Activated CD8-positive, alpha-beta T cell treated with anti-CD3 and anti-CD28 coated beads for 36 hours (primary cell): ENCODE measurements around the gene STAU1. TPM values are rescaled to one million over a fixed set of nuclear protein-coding genes. Genes with fewer than 3 reads are reported as not detected.
"Not testable (repeated sequence)": the region's sequence is repeated elsewhere in the genome, so short reads cannot be mapped to it uniquely, and the experiment has no call there.

Experiments used
- ATAC-seq: fragments of 200-7000 bp; cut with Tn5 transposase; one replicate; pipeline ENCODE4 v1.10.0; 2021; ENCODE audit warnings: mild to moderate bottlenecking, moderate library complexity
- CTCF ChIA-PET: fragments of 350-600 bp; sonication (Branson Sonifier 250); formaldehyde crosslinking; loops from one replicate; lab custom pipeline; 2021; ENCODE audit warnings: antibody characterized with exemption; lab: Charles Lee
- POLR2A ChIA-PET: fragments of 350-600 bp; sonication (Branson Sonifier 250); formaldehyde crosslinking; loops from one replicate; lab custom pipeline; 2021; ENCODE audit warnings: antibody characterized with exemption; lab: Charles Lee
- DNase-seq: peaks from one replicate; pipeline ENCODE4 v3.0.0-alpha.2; 2020
- H3K27ac Mint-ChIP-seq: one replicate; pipeline ENCODE4 v1.8.0; 2021; ENCODE audit warnings: mild to moderate bottlenecking, mixed read lengths
- H3K27me3 Mint-ChIP-seq: one replicate; pipeline ENCODE4 v1.8.0; 2021; ENCODE audit warnings: mixed read lengths
- H3K36me3 Mint-ChIP-seq: one replicate; pipeline ENCODE4 v1.8.0; 2021; ENCODE audit warnings: low read depth, mixed read lengths
- H3K4me1 Mint-ChIP-seq: one replicate; pipeline ENCODE4 v1.8.0; 2021; ENCODE audit warnings: low read depth, mixed read lengths
- H3K4me3 Mint-ChIP-seq: one replicate; pipeline ENCODE4 v1.8.0; 2021; ENCODE audit warnings: mild to moderate bottlenecking, moderate library complexity, mixed read lengths
- H3K9me3 Mint-ChIP-seq: one replicate; pipeline ENCODE4 v1.8.0; 2021; ENCODE audit warnings: mixed read lengths
- CTCF ChIP-seq: fragments of 200-600 bp; IDR thresholded peaks from one replicate; pipeline ENCODE4 v1.8.0; 2022; ENCODE audit warnings: antibody characterized with exemption, mild to moderate bottlenecking
- intact Hi-C: fragments of 100-400 bp; cut with micrococcal nuclease; formaldehyde crosslinking; loops from one replicate; pipeline ENCODE4 v1.10.0; 2022
- total RNA-seq, 2 experiments: library from RNA; stranded (reverse); gene quantifications; one replicate each; pipeline ENCODE4 v1.2.3, GENCODE V29; 2021

STAU1 gene
- total RNA-seq, 2 experiments from 2014 or later, result 57.7 to 60.1 TPM

GRCh38 chr20:49169547-49169946 lies 18.6 kb downstream of the STAU1 start:
- peaks cover 68% of the 10 kb centered on the region for H3K4me1 Mint-ChIP-seq
- peak overlapping the region; percentile 44 for H3K27ac Mint-ChIP-seq

GRCh38 chr20:49168864-49169263 lies 19.3 kb downstream of the STAU1 start:
- H3K27ac Mint-ChIP-seq, result peak overlapping the region; percentile 23
- H3K36me3 Mint-ChIP-seq, result peaks cover 36% of the 10 kb centered on the region
- H3K4me1 Mint-ChIP-seq, result peaks cover 67% of the 10 kb centered on the region
- POLR2A ChIA-PET, result interaction anchor here (0.7 to 1.0 kb wide), 2 partner anchors 9 to 20 kb away, joined by 3 read pairs; no protein-coding TSS in a partner anchor
- CTCF ChIA-PET, result interaction anchor here (4.3 to 5.6 kb wide), 2 partner anchors 12 to 48 kb away, joined by 32 to 59 read pairs; partner anchors contain the start of gene DDX27
- H3K9me3 Mint-ChIP-seq, H3K4me3 Mint-ChIP-seq, intact Hi-C loops, H3K27me3 Mint-ChIP-seq, ATAC-seq, DNase-seq: not testable (repeated sequence)

More at GRCh38 chr20:49169547-49169946, 18.6 kb downstream of the STAU1 start:
- ChIA-PET CTCF (no interaction called here), POLR2A (no interaction called here)
- TF ChIP-seq CTCF, result no peak
- Mint-ChIP-seq H3K36me3 (peaks cover 38% of the 10 kb centered on the region), H3K4me3 (no peak overlapping the region), H3K9me3 (no peaks in the 10 kb centered on the region), H3K27me3 (no peaks in the 10 kb centered on the region)
- intact Hi-C loops, result no loop called here
- no peak for DNase-seq
- ATAC-seq, result no peak

GRCh38 chr20:49167811-49168507 lies 20.2 kb downstream of the STAU1 start:
- Mint-ChIP-seq H3K36me3 (peaks cover 33% of the 10 kb centered on the region), H3K4me1 (peaks cover 63% of the 10 kb centered on the region), H3K4me3 (peak overlapping the region; percentile 6), H3K27me3 (no peaks in the 10 kb centered on the region), H3K9me3 (no peaks in the 10 kb centered on the region), H3K27ac (peak overlapping the region; percentile 79)
- ChIA-PET CTCF (interaction anchor here (0.9 to 5.6 kb wide), 8 partner anchors 13 to 122 kb away, joined by 3 to 59 read pairs (median 4); partner anchors contain the start of genes CSE1L and DDX27), POLR2A (interaction anchor here (0.6 to 1.7 kb wide), 7 partner anchors 9 to 122 kb away, joined by 3 to 5 read pairs (median 3); partner anchors contain the start of gene CSE1L)
- intact Hi-C loops, result no loop called here
- no peak for ATAC-seq
- no peak for DNase-seq
- no peak for TF ChIP-seq CTCF

GRCh38 chr20:49166534-49167449 lies 21.3 kb downstream of the STAU1 start:
- ChIA-PET CTCF (interaction anchor here (1.2 to 5.6 kb wide), 11 partner anchors 10 to 120 kb away, joined by 3 to 59 read pairs (median 5); partner anchors contain the start of genes CSE1L and DDX27), POLR2A (interaction anchor here (0.6 to 2.7 kb wide), 14 partner anchors 16 to 121 kb away, joined by 3 to 13 read pairs (median 3); partner anchors contain the start of genes CSE1L and ZNFX1)
- TF ChIP-seq CTCF, result no peak
- H3K36me3 Mint-ChIP-seq, result peaks cover 33% of the 10 kb centered on the region
- peak overlapping the region; percentile 8 for H3K4me3 Mint-ChIP-seq
- ATAC-seq (peak; percentile 80), DNase-seq (no peak)
- peak overlapping the region; percentile 86 for H3K27ac Mint-ChIP-seq
- peaks cover 66% of the 10 kb centered on the region for H3K4me1 Mint-ChIP-seq
- H3K27me3 Mint-ChIP-seq, result no peaks in the 10 kb centered on the region
- intact Hi-C loops, result no loop called here
- H3K9me3 Mint-ChIP-seq, result no peaks in the 10 kb centered on the region

- Mint-ChIP-seq H3K4me1 (peaks cover 72% of the 10 kb centered on the region), H3K36me3 (peaks cover 36% of the 10 kb centered on the region), H3K27me3 (no peaks in the 10 kb centered on the region), H3K4me3 (no peak overlapping the region), H3K27ac (peak overlapping the region; percentile 78), H3K9me3 (no peaks in the 10 kb centered on the region)
- DNase-seq, result peak; percentile 29
- ATAC-seq, result peak; percentile 70
- POLR2A ChIA-PET, result interaction anchor here (0.8 to 2.7 kb wide), 10 partner anchors 14 to 115 kb away, joined by 3 to 13 read pairs (median 4); partner anchors contain the start of gene ZNFX1
- no peak for TF ChIP-seq CTCF
- intact Hi-C loops, result no loop called here
- CTCF ChIA-PET, result interaction anchor here (0.8 to 5.6 kb wide), 9 partner anchors 11 to 52 kb away, joined by 3 to 59 read pairs (median 5); partner anchors contain the start of gene DDX27
These were observed 22.5 kb downstream of the STAU1 start for GRCh38 chr20:49165611-49166010.
